Activated gamma-delta T cell treated with Interleukin-2 at 50 U/mL for 16 hours (primary cell): Measurements from ENCODE around the gene TMEM220.
"Not testable (repeated sequence)": the region's sequence is repeated elsewhere in the genome, so short reads cannot be mapped to it uniquely, and the experiment has no call there.

ENCODE experiments used
- DNase-seq: peaks from one replicate; pipeline ENCODE4 v3.0.0-alpha.2; 2020

Gene TMEM220

GRCh38 chr17:10726196-10726595 is 3.6 kb downstream of the TMEM220 start:
- no peak for DNase-seq

- DNase-seq = no peak
Measured at GRCh38 chr17:10725262-10725661, 4.6 kb downstream of the TMEM220 start.

DNA sequence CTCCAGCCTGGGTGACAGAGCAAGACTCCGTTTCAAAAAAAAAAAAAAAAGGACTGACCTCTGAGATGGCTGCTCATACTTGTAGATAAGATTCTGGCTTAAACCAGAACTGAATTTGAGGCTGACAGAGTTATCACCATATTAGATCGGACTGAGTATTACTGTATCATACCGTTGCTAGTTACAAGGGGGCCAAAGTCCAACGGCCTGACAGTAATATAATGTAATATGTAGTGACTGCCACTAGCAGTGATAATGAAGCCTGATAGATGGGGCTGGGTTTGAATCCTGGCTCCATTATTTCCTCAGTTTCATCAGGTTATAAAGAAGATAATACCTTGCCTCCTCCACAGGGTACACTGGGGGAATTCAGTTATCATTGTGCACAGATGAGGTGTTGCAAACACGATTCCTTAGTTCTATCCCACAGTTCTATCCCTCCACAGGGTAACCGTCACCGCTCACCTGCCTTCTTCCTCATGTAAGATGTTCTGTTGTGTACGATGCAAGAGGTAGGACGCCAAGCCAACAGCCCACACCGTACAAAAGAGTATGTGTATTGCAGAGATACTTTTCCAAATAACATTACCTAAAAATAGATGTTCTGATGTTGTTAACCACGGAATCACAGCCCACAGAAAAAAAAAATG is 5.2 kb downstream of the TMEM220 start:
- DNase-seq = no peak

DNA sequence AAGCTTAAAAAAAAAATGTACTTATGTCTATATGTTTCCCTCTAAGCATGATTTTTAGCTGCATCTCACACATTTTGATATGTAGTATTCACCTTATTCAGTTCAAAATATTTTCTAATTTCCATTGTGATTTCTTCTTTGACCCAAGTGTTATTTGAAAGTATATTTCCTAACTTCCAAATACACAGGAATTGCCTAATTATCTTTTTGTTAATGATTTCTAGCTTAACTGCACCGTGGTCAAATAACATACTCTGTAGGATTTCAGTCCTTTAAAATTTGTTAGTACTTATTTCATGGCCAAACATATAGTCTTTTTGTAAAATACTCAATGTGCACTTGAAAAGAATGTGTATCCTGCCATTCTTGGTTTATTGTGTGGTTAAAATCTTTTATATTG is 11.3 kb downstream of the TMEM220 start:
- no peak for DNase-seq

- DNase-seq = no peak
Measured at GRCh38 chr17:10716218-10716617, 13.6 kb downstream of the TMEM220 start.

GRCh38 chr17:10713318-10713717 is 16.5 kb downstream of the TMEM220 start:
- DNase-seq = no peak

- DNase-seq = no peak
Measured at GRCh38 chr17:10705727-10706126, 24.1 kb downstream of the TMEM220 start.

DNA sequence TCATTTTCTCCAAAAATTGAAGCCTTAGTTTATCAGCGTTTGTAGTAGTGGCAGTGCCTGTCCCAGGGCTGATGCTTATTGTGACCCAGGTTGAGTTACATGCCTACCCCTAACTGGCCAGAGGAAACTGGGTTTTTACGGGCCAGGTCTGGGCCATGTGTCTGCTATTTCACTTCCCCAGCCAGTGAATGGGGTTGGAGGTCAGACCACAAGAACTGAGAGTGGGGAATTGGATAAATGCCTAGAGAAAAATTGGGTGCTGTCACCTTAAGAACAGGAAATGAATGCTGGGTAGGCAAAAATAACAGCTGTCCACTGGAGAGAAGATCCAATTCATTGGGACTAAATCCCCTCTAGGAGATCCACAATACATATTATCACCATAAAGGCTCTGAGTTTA is 27.2 kb downstream of the TMEM220 start:
- no peak for DNase-seq

GRCh38 chr17:10699856-10700255 is 30.0 kb downstream of the TMEM220 start:
- no peak for DNase-seq

GRCh38 chr17:10698096-10698818 is 31.6 kb downstream of the TMEM220 start:
- no peak for DNase-seq

DNA sequence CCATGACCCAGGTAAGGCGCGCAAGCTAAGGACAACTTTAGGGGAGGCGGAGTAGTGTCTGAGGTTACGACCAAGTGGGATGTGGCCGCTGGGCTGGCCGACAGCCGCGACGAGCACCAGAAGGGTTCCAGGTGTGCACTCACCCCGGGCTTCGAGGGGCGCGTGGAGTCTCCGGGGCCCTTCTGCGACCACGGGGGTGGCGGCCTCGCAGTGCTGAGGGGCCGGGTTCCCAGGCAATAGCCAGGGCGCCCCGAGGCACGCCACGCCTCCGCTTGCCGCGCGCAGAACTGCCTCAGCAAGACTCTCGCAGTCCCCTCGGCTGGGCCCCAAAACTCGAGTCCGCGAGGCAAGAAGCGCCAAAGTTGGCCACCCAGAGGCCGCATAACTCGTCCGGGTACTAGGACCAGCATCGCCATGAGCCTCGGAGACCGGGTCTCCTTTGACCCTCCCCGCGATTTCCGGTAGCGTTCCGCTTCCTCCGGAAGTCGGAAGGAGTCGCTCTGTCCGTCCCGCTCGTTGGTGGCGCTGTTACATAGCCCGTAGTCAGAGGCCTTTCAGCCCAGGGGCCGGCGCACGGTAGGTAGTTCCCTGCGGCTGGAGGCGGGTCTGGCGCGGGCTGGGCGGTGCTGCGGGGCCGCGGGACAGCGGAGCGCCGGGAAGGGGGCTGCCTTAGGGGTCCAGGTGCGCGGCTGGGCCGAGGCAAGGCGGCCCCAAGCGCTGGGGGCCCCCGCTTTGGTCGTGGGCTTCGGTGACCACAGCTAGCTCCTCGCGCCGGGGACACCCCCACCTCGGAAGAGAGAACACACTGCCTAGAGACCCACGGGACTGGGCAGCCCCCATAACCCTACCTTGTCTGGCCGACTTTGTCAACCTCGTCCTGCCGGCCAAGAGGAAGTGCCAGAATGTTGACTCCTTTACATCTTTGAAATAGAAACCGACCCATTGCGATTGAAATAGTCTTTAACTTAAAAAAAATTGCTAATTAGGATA is 32.4 kb downstream of the TMEM220 start, which contains the start of the genes ADPRM and SCO1:
Gene ADPRM, plus strand, starts transcription at position 503 of the 990 bp plus-strand sequence. CDS start 7,333 bp downstream, outside the sequence.
Gene SCO1, minus strand, starts transcription at position 442 of the 990 bp plus-strand sequence. Its CDS starts 26 bp downstream, at position 416.
- DNase-seq = peak; percentile 89

DNA sequence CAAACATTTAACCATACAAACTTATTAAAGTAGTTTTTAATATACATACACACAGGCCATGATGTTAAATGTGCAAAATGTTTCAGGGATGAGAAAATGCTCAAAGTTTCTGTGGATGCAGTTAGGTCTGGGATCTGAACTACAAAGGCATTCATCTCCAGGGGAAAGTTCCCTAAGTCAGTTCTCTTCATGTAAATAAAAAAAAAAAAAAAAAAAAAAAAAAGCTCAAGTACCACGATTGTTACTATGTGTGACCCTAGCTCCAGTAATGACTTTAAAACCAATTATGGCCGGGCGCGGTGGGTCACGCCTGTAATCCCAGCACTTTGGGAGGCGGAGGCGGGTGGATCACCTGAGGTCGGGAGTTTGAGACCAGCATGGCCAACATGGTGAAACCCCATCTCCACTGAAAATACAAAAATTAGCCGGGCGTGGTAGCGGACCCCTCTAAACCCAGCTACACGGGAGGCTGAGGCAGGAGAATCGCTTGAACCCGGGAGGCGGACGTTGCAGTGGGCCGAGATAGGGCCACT is 33.9 kb downstream of the TMEM220 start:
- not testable (repeated sequence) for DNase-seq

DNA sequence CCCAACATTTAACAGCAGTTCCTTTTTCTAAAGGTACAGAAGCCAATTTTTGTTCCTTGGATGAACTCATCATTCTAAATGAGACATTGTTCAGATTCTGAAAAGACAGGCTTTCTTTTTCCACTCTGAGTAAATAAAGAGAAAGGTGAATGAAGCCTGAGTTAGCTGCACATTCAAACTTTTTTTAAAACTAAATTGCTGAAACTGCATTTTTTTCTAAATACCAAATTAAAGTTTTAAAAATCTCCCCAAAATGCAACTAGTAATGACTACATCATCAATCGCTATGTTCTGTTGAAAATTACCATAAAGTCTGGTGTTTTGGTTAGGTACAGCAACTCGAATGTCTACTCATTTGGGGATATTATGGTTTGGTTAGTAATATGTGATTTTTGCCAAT is 42.3 kb downstream of the TMEM220 start:
- DNase-seq = no peak

DNA sequence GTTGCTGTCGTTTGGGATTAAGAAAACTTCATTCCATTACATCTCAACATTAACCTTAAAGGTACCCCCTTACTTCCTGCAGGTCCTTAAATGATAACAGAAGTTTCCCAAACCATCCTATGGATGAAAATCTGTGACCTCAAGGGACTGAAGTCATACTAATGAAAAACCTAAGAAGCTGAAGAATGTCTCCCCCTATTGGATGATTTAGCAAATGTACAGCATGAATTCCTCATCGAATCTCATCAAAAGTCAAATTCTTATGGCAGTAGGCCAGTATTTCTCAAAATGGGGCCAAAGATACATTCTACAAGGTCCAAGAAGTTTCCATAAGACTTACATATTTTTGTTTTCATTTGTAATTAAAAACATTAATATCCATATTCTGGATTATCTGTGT is 46.0 kb downstream of the TMEM220 start:
- DNase-seq = no peak

GRCh38 chr17:10681866-10682446 is 47.9 kb downstream of the TMEM220 start:
- DNase-seq = no peak

- no peak for DNase-seq
Measured at GRCh38 chr17:10674704-10675103, 55.1 kb downstream of the TMEM220 start.

DNA sequence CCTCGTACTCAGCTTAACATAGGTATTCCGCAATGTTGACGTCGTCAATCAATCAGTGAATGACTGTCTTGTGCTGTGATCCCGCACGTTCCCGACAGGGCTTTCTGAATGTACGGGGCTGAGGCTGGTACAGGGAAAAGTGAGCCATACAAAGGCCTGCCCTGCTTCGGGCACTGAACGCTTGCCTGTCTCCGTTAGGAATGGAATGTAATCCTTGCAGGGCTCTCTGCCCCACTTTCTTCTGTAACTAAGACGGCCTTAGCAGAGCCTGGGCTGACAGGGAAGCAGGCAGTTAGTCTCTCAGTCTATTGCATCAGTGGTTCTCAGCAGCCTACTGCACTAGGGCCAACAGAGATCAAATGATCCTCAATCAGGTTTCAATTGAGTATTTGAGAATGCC is 56.5 kb downstream of the TMEM220 start:
- no peak for DNase-seq

GRCh38 chr17:10668775-10669174 is 61.0 kb downstream of the TMEM220 start:
- no peak for DNase-seq

GRCh38 chr17:10666906-10667305 is 62.9 kb downstream of the TMEM220 start:
- DNase-seq = no peak

- no peak for DNase-seq
Measured at GRCh38 chr17:10664571-10664970, 65.3 kb downstream of the TMEM220 start.
